B cell (primary cell): ENCODE data around the gene DPYD. TPM values are rescaled to one million over a fixed set of nuclear protein-coding genes. Genes with fewer than 3 reads are reported as not detected.

Source experiments
- ATAC-seq: fragments of 200-7000 bp; cut with Tn5 transposase; one replicate; pipeline ENCODE4 v1.10.0; 2021; ENCODE audit warnings: low read depth, mild to moderate bottlenecking, moderate number of reproducible peaks, moderate library complexity
- CTCF ChIA-PET: fragments of 350-600 bp; sonication (Branson Sonifier 250); formaldehyde crosslinking; loops from one replicate; lab custom pipeline; 2021; ENCODE audit warnings: antibody characterized with exemption, inconsistent platforms; lab: Charles Lee
- POLR2A ChIA-PET: fragments of 350-600 bp; sonication (Branson Sonifier 250); formaldehyde crosslinking; loops from one replicate; lab custom pipeline; 2021; ENCODE audit warnings: antibody characterized with exemption; lab: Charles Lee
- DNase-seq: peaks from one replicate; pipeline ENCODE4 v3.0.0; 2013
- H2AFZ ChIP-seq: 2 replicates; pipeline ENCODE4 v1.6.1; 2012; ENCODE audit warnings: mild to moderate bottlenecking, low read depth, low read length; ENCODE audit not compliant: insufficient read depth, poor library complexity, severe bottlenecking
- H3K27ac ChIP-seq, 2 donors: 1 replicate in 1 of 2; 2 replicates in 1 of 2; pipeline ENCODE4 v1.5.1; 2012 to 2013; ENCODE audit warnings: low read length in 2 of 2, mild to moderate bottlenecking in 2 of 2, moderate library complexity in 1 of 2
- H3K27me3 ChIP-seq, 4 experiments: fragments of 200-600 bp in 1 of 4; sonication (generic) in 1 of 4; replicated peaks in 1 of 4; 1 replicate in 2 of 4; 2 replicates in 2 of 4; pipeline versions ENCODE4 v1.6.1 to v1.7.0; 2013 to 2016; ENCODE audit warnings: low read length in 3 of 4, mild to moderate bottlenecking in 2 of 4, mixed read lengths in 1 of 4, moderate library complexity in 1 of 4; ENCODE audit not compliant: insufficient read depth in 4 of 4, control insufficient read depth in 3 of 4; ENCODE audit errors: control extremely low read depth in 1 of 4
- H3K36me3 ChIP-seq, 2 experiments: replicated peaks in 1 of 2; 1 replicate in 1 of 2; 2 replicates in 1 of 2; pipeline versions ENCODE4 v1.6.1 to v1.7.1; 2013; ENCODE audit warnings: low read length in 1 of 2; ENCODE audit not compliant: insufficient read depth in 2 of 2, control insufficient read depth in 1 of 2; ENCODE audit errors: control extremely low read depth in 1 of 2, extremely low read depth in 1 of 2
- H3K4me1 ChIP-seq, 2 donors: fragments of 200-600 bp in 1 of 2; sonication (generic) in 1 of 2; 1 replicate in 1 of 2; 2 replicates in 1 of 2; pipeline versions ENCODE4 v1.5.1 to v1.6.1; 2013 to 2017; ENCODE audit warnings: low read length in 2 of 2; ENCODE audit not compliant: control insufficient read depth in 2 of 2, insufficient read depth in 2 of 2
- H3K4me2 ChIP-seq: replicated peaks from 2 replicates; pipeline ENCODE3; 2012; ENCODE audit warnings: mild to moderate bottlenecking, low read depth, low read length; ENCODE audit not compliant: poor library complexity, severe bottlenecking
- H3K4me3 ChIP-seq, 5 experiments: fragments of 200-600 bp in 1 of 5; sonication (generic) in 1 of 5; 1 replicate in 3 of 5; 2 replicates in 2 of 5; pipeline versions ENCODE4 v1.5.1 to v1.7.0; 2011 to 2016; ENCODE audit warnings: low read length in 4 of 5, mild to moderate bottlenecking in 4 of 5, low read depth in 2 of 5, control low read depth in 1 of 5, moderate library complexity in 1 of 5; ENCODE audit not compliant: insufficient read depth in 1 of 5; ENCODE audit errors: control extremely low read depth in 1 of 5, extremely low read depth in 1 of 5
- H3K79me2 ChIP-seq: fragments of 200-600 bp; sonication (generic); one replicate; pipeline ENCODE4 v1.6.0; 2016; ENCODE audit warnings: low read length; ENCODE audit not compliant: control insufficient read depth, insufficient read depth
- H3K9ac ChIP-seq: fragments of 200-600 bp; sonication (generic); 2 replicates; pipeline ENCODE4 v1.6.1; 2017; ENCODE audit warnings: mild to moderate bottlenecking, low read length, moderate library complexity
- H3K9me3 ChIP-seq, 3 donors: one replicate each; pipeline versions ENCODE4 v1.6.1 to v1.7.1; 2013; ENCODE audit warnings: low read length in 2 of 3; ENCODE audit not compliant: control insufficient read depth in 2 of 3, insufficient read depth in 1 of 3; ENCODE audit errors: control extremely low read depth in 1 of 3
- H4K20me1 ChIP-seq: 2 replicates; pipeline ENCODE4 v1.6.0; 2012; ENCODE audit warnings: mild to moderate bottlenecking, low read length; ENCODE audit not compliant: insufficient read depth, control insufficient read depth, poor library complexity, severe bottlenecking
- H3K27ac Mint-ChIP-seq: one replicate; pipeline ENCODE4 v1.8.0; 2021; ENCODE audit warnings: mixed read lengths
- H3K27me3 Mint-ChIP-seq: one replicate; pipeline ENCODE4 v1.8.0; 2021; ENCODE audit warnings: mixed read lengths
- H3K4me1 Mint-ChIP-seq: one replicate; pipeline ENCODE4 v1.8.0; 2021; ENCODE audit warnings: mixed read lengths
- H3K4me3 Mint-ChIP-seq: one replicate; pipeline ENCODE4 v1.8.0; 2021; ENCODE audit warnings: mixed read lengths
- H3K9me3 Mint-ChIP-seq: one replicate; pipeline ENCODE4 v1.8.0; 2022; ENCODE audit warnings: mixed read lengths; ENCODE audit not compliant: insufficient read depth
- EZH2 ChIP-seq: IDR thresholded peaks from 2 replicates; pipeline ENCODE4 v1.6.1; 2012; ENCODE audit warnings: borderline replicate concordance, low read depth, mild to moderate bottlenecking, moderate library complexity, low read length; ENCODE audit not compliant: insufficient read depth, poor library complexity, severe bottlenecking
- whole genome bisulfite sequencing: methylation state at CpG from one replicate; pipeline ENCODE4 v1.1.5; 2013; ENCODE audit warnings: missing lambda C conversion rate; ENCODE audit not compliant: insufficient coverage; 5-methylcytosine and 5-hydroxymethylcytosine counted together
- intact Hi-C: fragments of 100-400 bp; cut with micrococcal nuclease; formaldehyde crosslinking; loops from one replicate; pipeline ENCODE4 v1.10.0; 2022
- polyA plus RNA-seq: library from polyadenylated mRNA; depleted of rRNA; stranded (reverse); fragments of >200 nt; gene quantifications from 2 replicates; pipeline ENCODE4 v1.2.3, GENCODE V29; 2012
- total RNA-seq, 2 donors: library from RNA; stranded (reverse); fragments of 120-200 nt in 1 of 2; gene quantifications; 1 replicate in 1 of 2; 2 replicates in 1 of 2; pipeline versions ENCODE4 v1.2.3 to v1.2.4, GENCODE V29; 2013 to 2022
- TF ChIP-seq, protein P1 (sequence below): fragments of 200-600 bp; IDR thresholded peaks from one replicate; pipeline ENCODE4 v1.8.0; 2022; ENCODE audit warnings: antibody characterized with exemption, mild to moderate bottlenecking

DPYD gene
- total and polyA plus RNA-seq, 2 donors (not counting 1 experiment from before 2014, with no cell fraction given) = 4.2 to 19.0 TPM

DNA sequence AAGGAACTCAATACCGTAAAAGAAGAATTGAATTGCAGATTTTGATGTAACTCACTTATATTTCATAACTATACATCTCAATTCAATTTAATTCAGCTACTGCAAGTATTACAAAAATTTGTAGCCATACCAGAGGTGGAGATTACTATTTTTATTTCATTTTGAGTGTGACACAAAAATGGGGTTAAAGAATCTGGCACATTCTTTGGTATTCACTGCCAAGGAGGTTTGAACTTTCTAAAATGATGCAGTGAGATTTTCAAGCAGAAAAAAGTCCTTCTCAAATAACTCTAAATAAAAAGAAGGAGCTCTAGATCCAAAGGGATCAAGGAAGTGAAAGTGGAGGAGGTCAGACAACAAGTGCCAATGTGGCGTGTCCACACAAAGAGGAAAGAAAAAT is 569.0 kb downstream of the DPYD start:
- no peaks in the 10 kb centered on the region for H3K36me3 ChIP-seq
- no peaks in the 10 kb centered on the region for H3K27me3 ChIP-seq
- H4K20me1 ChIP-seq = no peaks in the 10 kb centered on the region
- no peak overlapping the region for H2AFZ ChIP-seq
- CTCF ChIA-PET = no interaction called here
- no peak overlapping the region for H3K4me3 ChIP-seq
- H3K79me2 ChIP-seq = no peaks in the 10 kb centered on the region
- H3K27me3 Mint-ChIP-seq = no peaks in the 10 kb centered on the region
- POLR2A ChIA-PET = no interaction called here
- H3K9me3 Mint-ChIP-seq = no peaks in the 10 kb centered on the region
- no peaks in the 10 kb centered on the region for H3K9me3 ChIP-seq
- WGBS = no CpG with 5 or more reads among the region's 2 CpGs
- TF ChIP-seq EZH2 = no peak
- TF ChIP-seq, protein P1, sequence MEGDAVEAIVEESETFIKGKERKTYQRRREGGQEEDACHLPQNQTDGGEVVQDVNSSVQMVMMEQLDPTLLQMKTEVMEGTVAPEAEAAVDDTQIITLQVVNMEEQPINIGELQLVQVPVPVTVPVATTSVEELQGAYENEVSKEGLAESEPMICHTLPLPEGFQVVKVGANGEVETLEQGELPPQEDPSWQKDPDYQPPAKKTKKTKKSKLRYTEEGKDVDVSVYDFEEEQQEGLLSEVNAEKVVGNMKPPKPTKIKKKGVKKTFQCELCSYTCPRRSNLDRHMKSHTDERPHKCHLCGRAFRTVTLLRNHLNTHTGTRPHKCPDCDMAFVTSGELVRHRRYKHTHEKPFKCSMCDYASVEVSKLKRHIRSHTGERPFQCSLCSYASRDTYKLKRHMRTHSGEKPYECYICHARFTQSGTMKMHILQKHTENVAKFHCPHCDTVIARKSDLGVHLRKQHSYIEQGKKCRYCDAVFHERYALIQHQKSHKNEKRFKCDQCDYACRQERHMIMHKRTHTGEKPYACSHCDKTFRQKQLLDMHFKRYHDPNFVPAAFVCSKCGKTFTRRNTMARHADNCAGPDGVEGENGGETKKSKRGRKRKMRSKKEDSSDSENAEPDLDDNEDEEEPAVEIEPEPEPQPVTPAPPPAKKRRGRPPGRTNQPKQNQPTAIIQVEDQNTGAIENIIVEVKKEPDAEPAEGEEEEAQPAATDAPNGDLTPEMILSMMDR = no peak
- no peak overlapping the region for H3K27ac Mint-ChIP-seq
- ATAC-seq (no peak), DNase-seq (no peak)
- H3K9ac ChIP-seq = no peak overlapping the region
- intact Hi-C loops = no loop called here
- no peaks in the 10 kb centered on the region for H3K4me1 Mint-ChIP-seq
- no peak overlapping the region for H3K4me2 ChIP-seq
- H3K4me1 ChIP-seq = no peaks in the 10 kb centered on the region
- no peak overlapping the region for H3K4me3 Mint-ChIP-seq
- H3K27ac ChIP-seq = no peak overlapping the region

DNA sequence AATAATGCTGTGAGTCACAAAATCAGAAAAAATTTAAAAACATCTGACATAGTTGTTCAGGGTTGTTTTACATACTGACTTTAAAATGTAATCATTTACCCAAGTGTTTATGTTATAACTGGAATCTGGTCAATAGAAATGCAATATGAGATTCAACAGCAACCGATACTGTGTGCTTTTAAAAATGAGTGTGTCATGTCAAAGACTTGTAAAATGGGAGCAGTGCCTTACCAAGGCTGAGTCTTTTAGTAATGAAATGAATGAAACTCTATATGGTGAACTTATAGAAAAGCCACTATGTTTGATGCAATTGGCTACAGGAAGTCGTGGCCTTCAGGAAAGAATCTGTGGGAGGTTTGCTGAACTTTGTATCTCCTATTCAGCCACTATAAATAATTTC is 570.2 kb downstream of the DPYD start:
- Histone ChIP-seq H3K27ac (no peak overlapping the region), H3K9ac (no peak overlapping the region), H2AFZ (no peak overlapping the region), H3K4me2 (no peak overlapping the region), H3K9me3 (no peaks in the 10 kb centered on the region), H3K79me2 (no peaks in the 10 kb centered on the region), H3K4me1 (no peaks in the 10 kb centered on the region), H3K27me3 (no peaks in the 10 kb centered on the region), H4K20me1 (no peaks in the 10 kb centered on the region), H3K4me3 (no peak overlapping the region), H3K36me3 (no peaks in the 10 kb centered on the region)
- Mint-ChIP-seq H3K9me3 (no peaks in the 10 kb centered on the region), H3K4me3 (no peak overlapping the region), H3K4me1 (no peaks in the 10 kb centered on the region), H3K27ac (no peak overlapping the region), H3K27me3 (no peaks in the 10 kb centered on the region)
- no peak for ATAC-seq
- 92% methylated on average over 1 of the region's 2 CpGs for WGBS
- ChIA-PET CTCF (no interaction called here), POLR2A (no interaction called here)
- no peak for DNase-seq
- TF ChIP-seq, protein P1 = no peak
- no peak for TF ChIP-seq EZH2
- intact Hi-C loops = no loop called here
